Measurements from ENCODE around the gene PBX4.
"Not testable (repeated sequence)": the region's sequence is repeated elsewhere in the genome, so short reads cannot be mapped to it uniquely, and the experiment has no call there.

The PBX4 gene

GRCh38 chr19:19618219-19619051, at the start of gene PBX4:
Gene PBX4 (minus strand): TSS chr19:19618687. CDS start chr19:19618629, 58 bp downstream.
- Histone ChIP-seq H3K9ac (ENCODE audit: low read length) (peak within 1 kb of the TSS; percentile 75), H4K20me1 (ENCODE audit: insufficient read depth, low read length) (no peaks in the 10 kb centered on the region), H3K4me3 (ENCODE audit: low read depth, low read length, poor library complexity, severe bottlenecking) (peak within 1 kb of the TSS; percentile 75), H3K9me2 (ENCODE audit: low read depth, low read length) (no peaks in the 10 kb centered on the region), H3K79me2 (ENCODE audit: insufficient read depth, low read length) (no peaks in the 10 kb centered on the region), H3K9me3 (ENCODE audit: low read length) (no peaks in the 10 kb centered on the region), H2AFZ (ENCODE audit: low read length) (no peak within 1 kb of the TSS), H3K36me3 (ENCODE audit: insufficient read depth, low read length) (no peaks in the 10 kb centered on the region), H3K4me1 (ENCODE audit: insufficient read depth, low read length, severe bottlenecking) (peaks cover 28% of the 10 kb centered on the region), H3K27ac (ENCODE audit: low read depth, low read length, poor library complexity, severe bottlenecking) (no peak within 1 kb of the TSS), H3K4me2 (ENCODE audit: low read length) (peak within 1 kb of the TSS; percentile 77), H3F3A (ENCODE audit: insufficient read depth, low read length) (no peaks in the 10 kb centered on the region), H3K27me3 (ENCODE audit: insufficient read depth, low read length) (no peaks in the 10 kb centered on the region)
- no peak for TF ChIP-seq EZH2 (IDR thresholded peaks at IDR 0.05; ENCODE audit: borderline replicate concordance, low read length)
- no peak for TF ChIP-seq CTCF (IDR thresholded peaks at IDR 0.05; ENCODE audit: low read length)

- H3K4me2 ChIP-seq (ENCODE audit: low read length); H3K4me3 ChIP-seq (ENCODE audit: low read depth, low read length, poor library complexity, severe bottlenecking); H3K9ac ChIP-seq (ENCODE audit: low read length); H3K9me3 ChIP-seq (ENCODE audit: low read length); H4K20me1 ChIP-seq (ENCODE audit: insufficient read depth, low read length); H3K9me2 ChIP-seq (ENCODE audit: low read depth, low read length); H3F3A ChIP-seq (ENCODE audit: insufficient read depth, low read length); H3K27me3 ChIP-seq (ENCODE audit: insufficient read depth, low read length); H2AFZ ChIP-seq (ENCODE audit: low read length): not testable (repeated sequence)
- peaks cover 37% of the 10 kb centered on the region for H3K79me2 ChIP-seq (ENCODE audit: insufficient read depth, low read length)
- H3K4me1 ChIP-seq (ENCODE audit: insufficient read depth, low read length, severe bottlenecking), result peaks cover 55% of the 10 kb centered on the region
- H3K27ac ChIP-seq (ENCODE audit: low read depth, low read length, poor library complexity, severe bottlenecking), result peak overlapping the region; percentile 93
- H3K36me3 ChIP-seq (ENCODE audit: insufficient read depth, low read length), result peaks cover 18% of the 10 kb centered on the region
Measured at GRCh38 chr19:19665420-19665948, 47.0 kb upstream of the PBX4 start.

- no peaks in the 10 kb centered on the region for H4K20me1 ChIP-seq (ENCODE audit: insufficient read depth, low read length)
- H3K36me3 ChIP-seq (ENCODE audit: insufficient read depth, low read length), result peaks cover 26% of the 10 kb centered on the region
- H2AFZ ChIP-seq (ENCODE audit: low read length), result no peak within 1 kb of the TSS
- H3K27ac ChIP-seq (ENCODE audit: low read depth, low read length, poor library complexity, severe bottlenecking), result peak within 1 kb of the TSS; percentile 93
- H3F3A ChIP-seq (ENCODE audit: insufficient read depth, low read length), result no peaks in the 10 kb centered on the region
- no peaks in the 10 kb centered on the region for H3K9me3 ChIP-seq (ENCODE audit: low read length)
- H3K79me2 ChIP-seq (ENCODE audit: insufficient read depth, low read length), result peaks cover 27% of the 10 kb centered on the region
- peak within 1 kb of the TSS; percentile 95 for H3K4me3 ChIP-seq (ENCODE audit: low read depth, low read length, poor library complexity, severe bottlenecking)
- H3K27me3 ChIP-seq (ENCODE audit: insufficient read depth, low read length), result no peaks in the 10 kb centered on the region
- H3K9me2 ChIP-seq (ENCODE audit: low read depth, low read length), result no peaks in the 10 kb centered on the region
- TF ChIP-seq CTCF (IDR thresholded peaks at IDR 0.05; ENCODE audit: low read length), result no peak
- TF ChIP-seq EZH2 (IDR thresholded peaks at IDR 0.05; ENCODE audit: borderline replicate concordance, low read length), result no peak
- H3K4me1 ChIP-seq (ENCODE audit: insufficient read depth, low read length, severe bottlenecking), result peaks cover 45% of the 10 kb centered on the region
- peak within 1 kb of the TSS; percentile 99 for H3K4me2 ChIP-seq (ENCODE audit: low read length)
- peak within 1 kb of the TSS; percentile 93 for H3K9ac ChIP-seq (ENCODE audit: low read length)
Measured at GRCh38 chr19:19663256-19664120, 45.0 kb upstream of the PBX4 start, which contains the start of gene ATP13A1. Gene ATP13A1 (minus strand): TSS chr19:19663676. CDS start chr19:19663666, 10 bp downstream.

Measured in OCI-LY1 (cell line).